PFSK-1 (cell line): ENCODE data around the gene AWAT1.

Experiments
- POLR2AphosphoS5 ChIP-seq: IDR thresholded peaks from 2 replicates; pipeline ENCODE4 v1.6.1; 2012; ENCODE audit warnings: low read depth, mild to moderate bottlenecking, control low read depth, low read length, moderate library complexity
- SIN3A ChIP-seq: IDR thresholded peaks from 2 replicates; pipeline ENCODE4 v1.6.1; 2012; ENCODE audit warnings: mild to moderate bottlenecking, low read length, moderate library complexity, borderline replicate concordance; ENCODE audit not compliant: insufficient read depth
- TAF1 ChIP-seq: IDR thresholded peaks from 2 replicates; pipeline ENCODE4 v1.6.1; 2012; ENCODE audit warnings: low read length, control low read depth, borderline replicate concordance; ENCODE audit not compliant: insufficient read depth
- TF ChIP-seq, protein P1 (sequence below), 2 experiments: IDR thresholded peaks; 2 replicates each; pipeline versions ENCODE4 v1.6.1 to v1.8.0; 2011 to 2012; ENCODE audit warnings: low read depth in 2 of 2, low read length in 2 of 2, control low read depth in 1 of 2, inconsistent platforms in 1 of 2, mild to moderate bottlenecking in 1 of 2, moderate library complexity in 1 of 2; ENCODE audit not compliant: insufficient read depth in 1 of 2

DNA sequence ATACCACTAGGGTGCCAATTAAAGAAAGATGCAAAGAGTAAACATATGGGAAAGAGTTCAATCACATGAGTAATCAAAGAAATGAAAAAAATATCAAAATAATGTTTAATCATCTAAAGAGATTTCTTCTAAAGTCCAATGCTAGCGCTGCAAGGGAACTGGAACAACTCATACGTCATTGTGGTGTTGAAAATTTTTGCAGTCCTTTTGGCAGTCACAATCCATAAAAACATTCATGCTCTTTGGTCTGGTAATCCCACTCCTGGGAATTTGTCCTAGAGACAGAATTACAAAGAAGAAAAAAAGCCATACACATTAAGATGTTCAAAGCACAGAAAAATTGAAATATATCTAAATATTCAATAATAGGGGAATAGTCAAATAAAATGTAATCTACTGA, 21.0 kb downstream of the AWAT1 start:
- TF ChIP-seq SIN3A (no peak), POLR2AphosphoS5 (no peak), TAF1 (no peak)
- TF ChIP-seq, protein P1, sequence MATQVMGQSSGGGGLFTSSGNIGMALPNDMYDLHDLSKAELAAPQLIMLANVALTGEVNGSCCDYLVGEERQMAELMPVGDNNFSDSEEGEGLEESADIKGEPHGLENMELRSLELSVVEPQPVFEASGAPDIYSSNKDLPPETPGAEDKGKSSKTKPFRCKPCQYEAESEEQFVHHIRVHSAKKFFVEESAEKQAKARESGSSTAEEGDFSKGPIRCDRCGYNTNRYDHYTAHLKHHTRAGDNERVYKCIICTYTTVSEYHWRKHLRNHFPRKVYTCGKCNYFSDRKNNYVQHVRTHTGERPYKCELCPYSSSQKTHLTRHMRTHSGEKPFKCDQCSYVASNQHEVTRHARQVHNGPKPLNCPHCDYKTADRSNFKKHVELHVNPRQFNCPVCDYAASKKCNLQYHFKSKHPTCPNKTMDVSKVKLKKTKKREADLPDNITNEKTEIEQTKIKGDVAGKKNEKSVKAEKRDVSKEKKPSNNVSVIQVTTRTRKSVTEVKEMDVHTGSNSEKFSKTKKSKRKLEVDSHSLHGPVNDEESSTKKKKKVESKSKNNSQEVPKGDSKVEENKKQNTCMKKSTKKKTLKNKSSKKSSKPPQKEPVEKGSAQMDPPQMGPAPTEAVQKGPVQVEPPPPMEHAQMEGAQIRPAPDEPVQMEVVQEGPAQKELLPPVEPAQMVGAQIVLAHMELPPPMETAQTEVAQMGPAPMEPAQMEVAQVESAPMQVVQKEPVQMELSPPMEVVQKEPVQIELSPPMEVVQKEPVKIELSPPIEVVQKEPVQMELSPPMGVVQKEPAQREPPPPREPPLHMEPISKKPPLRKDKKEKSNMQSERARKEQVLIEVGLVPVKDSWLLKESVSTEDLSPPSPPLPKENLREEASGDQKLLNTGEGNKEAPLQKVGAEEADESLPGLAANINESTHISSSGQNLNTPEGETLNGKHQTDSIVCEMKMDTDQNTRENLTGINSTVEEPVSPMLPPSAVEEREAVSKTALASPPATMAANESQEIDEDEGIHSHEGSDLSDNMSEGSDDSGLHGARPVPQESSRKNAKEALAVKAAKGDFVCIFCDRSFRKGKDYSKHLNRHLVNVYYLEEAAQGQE (IDR thresholded peaks at IDR 0.05; ENCODE audit: insufficient read depth in 1 of 2, low read depth in 2 of 2, low read length in 2 of 2) = no peak
